HepG2 (cell line): ENCODE data around the gene INF2. TPM values are rescaled to one million over a fixed set of nuclear protein-coding genes. Genes with fewer than 3 reads are reported as not detected.

Experiments
- EEA1 ChIP-seq: sonication (generic); formaldehyde crosslinking; IDR thresholded peaks from 2 replicates; pipeline ENCODE4 v1.5.1; 2020; ENCODE audit warnings: mild to moderate bottlenecking, missing genetic modification reagents, borderline replicate concordance
- FOXK1 ChIP-seq: sonication (generic); formaldehyde crosslinking; IDR thresholded peaks from 2 replicates; pipeline ENCODE4 v1.4.0; 2020; ENCODE audit warnings: low read depth, missing genetic modification reagents, borderline replicate concordance
- HOXA3 ChIP-seq: sonication (generic); formaldehyde crosslinking; IDR thresholded peaks from 2 replicates; pipeline ENCODE4 v1.5.0; 2020; ENCODE audit warnings: missing genetic modification reagents
- MAZ ChIP-seq, 2 experiments: sonication (generic) in 1 of 2; formaldehyde crosslinking in 1 of 2; IDR thresholded peaks; 2 replicates each; pipeline versions ENCODE4 v1.5.0 to v1.6.1; 2012 to 2020; ENCODE audit warnings: low read depth in 2 of 2, mild to moderate bottlenecking in 2 of 2, borderline replicate concordance in 1 of 2, improper control_type of control experiment in 1 of 2, low read length in 1 of 2, missing genetic modification reagents in 1 of 2, moderate library complexity in 1 of 2
- MTF2 ChIP-seq: sonication (generic); formaldehyde crosslinking; IDR thresholded peaks from 2 replicates; pipeline ENCODE4 v1.5.0; 2020; ENCODE audit warnings: missing genetic modification reagents, borderline replicate concordance
- TAF1 ChIP-seq: sonication (generic); formaldehyde crosslinking; IDR thresholded peaks from 2 replicates; pipeline ENCODE4 v1.4.0; 2020; ENCODE audit warnings: missing genetic modification reagents
- ZBTB7B ChIP-seq: sonication (generic); formaldehyde crosslinking; IDR thresholded peaks from 2 replicates; pipeline ENCODE4 v1.4.0; 2020; ENCODE audit warnings: missing genetic modification reagents
- ZNF75D ChIP-seq: sonication (generic); formaldehyde crosslinking; IDR thresholded peaks from 2 replicates; pipeline ENCODE4 v1.8.1; 2023; ENCODE audit warnings: missing genetic modification reagents, mild to moderate bottlenecking, borderline replicate concordance
- polyA plus RNA-seq, 8 experiments: library from polyadenylated mRNA; depleted of rRNA in 3 of 8; stranded (reverse) in 7 of 8; unstranded in 1 of 8; fragments of >200 nt; fragmentation: Illumina TruSeq in 4 of 8; extraction: Trizol in 4 of 8; gene quantifications; 2 replicates each; pipeline versions ENCODE4 v1.2.1 to v1.2.3, GENCODE V29; 2011 to 2016; ENCODE audit warnings: low read depth in 4 of 8, missing spikeins in 1 of 8, mixed read lengths in 1 of 8; ENCODE audit not compliant: insufficient read depth in 1 of 8
- total RNA-seq, 5 experiments: library from RNA; depleted of rRNA; stranded (reverse); fragments of >200 nt; fragmentation: Illumina TruSeq; extraction: Trizol; gene quantifications; 2 replicates each; pipeline ENCODE4 v1.2.3, GENCODE V29; 2016; ENCODE audit warnings: low read depth in 1 of 5
- TF ChIP-seq, protein P1 (sequence below): sonication (generic); formaldehyde crosslinking; IDR thresholded peaks from 2 replicates; pipeline ENCODE4 v1.8.1; 2023; ENCODE audit warnings: mild to moderate bottlenecking, missing genetic modification reagents
- TF ChIP-seq, protein P2 (sequence below): sonication (generic); formaldehyde crosslinking; IDR thresholded peaks from 2 replicates; pipeline ENCODE4 v1.4.0; 2020; ENCODE audit warnings: missing genetic modification reagents
- TF ChIP-seq, protein P3 (sequence below): sonication (generic); formaldehyde crosslinking; IDR thresholded peaks from 2 replicates; pipeline ENCODE4 v1.4.0; 2020; ENCODE audit warnings: mild to moderate bottlenecking, missing genetic modification reagents

INF2 gene
- total and polyA plus RNA-seq, 2 of the 13 experiments (the other 11 are each of a cell fraction or from before 2014, with no cell fraction given): 16.4 to 26.4 TPM

DNA sequence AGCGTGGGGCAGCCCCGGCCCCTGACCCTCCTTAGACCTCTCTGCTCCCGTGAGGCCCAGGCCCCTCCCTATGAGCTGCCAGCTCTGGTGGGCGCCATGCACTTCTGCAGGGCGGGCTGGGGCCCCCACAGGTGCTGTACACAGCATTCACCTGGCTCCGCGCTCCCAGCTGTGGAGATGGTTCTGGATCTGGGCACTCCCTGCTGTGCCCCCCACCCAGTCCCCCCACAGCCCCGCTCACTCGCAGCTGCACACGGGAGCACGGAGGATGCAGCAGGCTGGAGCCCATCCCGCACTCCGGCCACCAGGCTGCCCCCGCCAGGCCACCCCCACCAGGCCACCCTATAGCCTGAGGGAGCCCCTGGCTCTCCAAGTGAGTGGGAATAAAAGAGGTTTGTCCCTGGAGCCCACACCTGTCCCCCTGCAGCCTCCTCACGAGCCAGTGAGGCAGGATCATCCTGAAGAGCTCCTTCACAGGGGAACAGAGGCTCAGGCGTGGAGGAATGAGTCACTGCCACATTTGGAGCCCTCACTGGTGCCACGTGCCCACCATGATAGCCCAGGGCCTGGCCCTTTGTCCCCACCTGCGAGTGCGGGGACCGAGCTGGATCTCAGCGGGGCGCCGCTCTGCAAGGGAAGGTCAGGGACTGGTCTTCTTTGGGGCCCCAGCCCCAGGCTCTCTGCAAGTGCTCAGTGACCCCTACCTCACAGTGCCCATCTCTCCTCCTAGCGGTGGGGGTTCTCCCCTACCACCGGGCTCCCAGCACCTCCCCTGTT, 36.5 kb downstream of the INF2 start (continued):
- 0 out of 2 replicates have a peak, but pooled peaks have one; percentile 7 for TF ChIP-seq MAZ (IDR thresholded peaks at IDR 0.05; ENCODE audit: borderline replicate concordance, low read depth, low read length)
- TF ChIP-seq MAZ (CRISPR knock-in tag; IDR thresholded peaks at IDR 0.05; ENCODE audit: low read depth): no peak
- peak; percentile 18; the same call in 1 of the 2 replicates for TF ChIP-seq ZBTB7B
- TF ChIP-seq HOXA3 (CRISPR knock-in tag): no peak
- no peak for TF ChIP-seq FOXK1 (CRISPR knock-in tag)
- TF ChIP-seq MTF2 (CRISPR knock-in tag): 0 out of 2 replicates have a peak, but pooled peaks have one; percentile 59
- TF ChIP-seq, protein P1, sequence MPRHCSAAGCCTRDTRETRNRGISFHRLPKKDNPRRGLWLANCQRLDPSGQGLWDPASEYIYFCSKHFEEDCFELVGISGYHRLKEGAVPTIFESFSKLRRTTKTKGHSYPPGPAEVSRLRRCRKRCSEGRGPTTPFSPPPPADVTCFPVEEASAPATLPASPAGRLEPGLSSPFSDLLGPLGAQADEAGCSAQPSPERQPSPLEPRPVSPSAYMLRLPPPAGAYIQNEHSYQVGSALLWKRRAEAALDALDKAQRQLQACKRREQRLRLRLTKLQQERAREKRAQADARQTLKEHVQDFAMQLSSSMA: 0 out of 2 replicates have a peak, but pooled peaks have one; percentile 5
- TF ChIP-seq, protein P2, sequence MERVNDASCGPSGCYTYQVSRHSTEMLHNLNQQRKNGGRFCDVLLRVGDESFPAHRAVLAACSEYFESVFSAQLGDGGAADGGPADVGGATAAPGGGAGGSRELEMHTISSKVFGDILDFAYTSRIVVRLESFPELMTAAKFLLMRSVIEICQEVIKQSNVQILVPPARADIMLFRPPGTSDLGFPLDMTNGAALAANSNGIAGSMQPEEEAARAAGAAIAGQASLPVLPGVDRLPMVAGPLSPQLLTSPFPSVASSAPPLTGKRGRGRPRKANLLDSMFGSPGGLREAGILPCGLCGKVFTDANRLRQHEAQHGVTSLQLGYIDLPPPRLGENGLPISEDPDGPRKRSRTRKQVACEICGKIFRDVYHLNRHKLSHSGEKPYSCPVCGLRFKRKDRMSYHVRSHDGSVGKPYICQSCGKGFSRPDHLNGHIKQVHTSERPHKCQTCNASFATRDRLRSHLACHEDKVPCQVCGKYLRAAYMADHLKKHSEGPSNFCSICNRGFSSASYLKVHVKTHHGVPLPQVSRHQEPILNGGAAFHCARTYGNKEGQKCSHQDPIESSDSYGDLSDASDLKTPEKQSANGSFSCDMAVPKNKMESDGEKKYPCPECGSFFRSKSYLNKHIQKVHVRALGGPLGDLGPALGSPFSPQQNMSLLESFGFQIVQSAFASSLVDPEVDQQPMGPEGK (CRISPR knock-in tag): peak; percentile 3; the same call in 1 of the 2 replicates
- 0 out of 2 replicates have a peak, but pooled peaks have one; percentile 10 for TF ChIP-seq TAF1 (CRISPR knock-in tag)
- TF ChIP-seq, protein P3, sequence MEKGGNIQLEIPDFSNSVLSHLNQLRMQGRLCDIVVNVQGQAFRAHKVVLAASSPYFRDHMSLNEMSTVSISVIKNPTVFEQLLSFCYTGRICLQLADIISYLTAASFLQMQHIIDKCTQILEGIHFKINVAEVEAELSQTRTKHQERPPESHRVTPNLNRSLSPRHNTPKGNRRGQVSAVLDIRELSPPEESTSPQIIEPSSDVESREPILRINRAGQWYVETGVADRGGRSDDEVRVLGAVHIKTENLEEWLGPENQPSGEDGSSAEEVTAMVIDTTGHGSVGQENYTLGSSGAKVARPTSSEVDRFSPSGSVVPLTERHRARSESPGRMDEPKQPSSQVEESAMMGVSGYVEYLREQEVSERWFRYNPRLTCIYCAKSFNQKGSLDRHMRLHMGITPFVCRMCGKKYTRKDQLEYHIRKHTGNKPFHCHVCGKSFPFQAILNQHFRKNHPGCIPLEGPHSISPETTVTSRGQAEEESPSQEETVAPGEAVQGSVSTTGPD: no peak
- no peak for TF ChIP-seq ZNF75D (CRISPR knock-in tag)
- 0 out of 2 replicates have a peak, but pooled peaks have one; percentile 12 for TF ChIP-seq EEA1 (CRISPR knock-in tag)
